OCI-LY3 (cell line): ENCODE data around the gene ANXA7.

Experiments
- EZH2phosphoT487 ChIP-seq: fragments of 200-600 bp; shearing (Covaris generic); IDR thresholded peaks from 2 replicates; pipeline ENCODE4 v1.6.1; 2018; ENCODE audit warnings: antibody characterized with exemption, mixed run types, low read depth
- TF ChIP-seq, protein P1 (sequence below): fragments of 200-600, 300-600 bp; sonication (generic); IDR thresholded peaks from 2 replicates; pipeline ENCODE4 v1.5.1; 2014; ENCODE audit warnings: antibody characterized with exemption, low read length, low read depth

DNA sequence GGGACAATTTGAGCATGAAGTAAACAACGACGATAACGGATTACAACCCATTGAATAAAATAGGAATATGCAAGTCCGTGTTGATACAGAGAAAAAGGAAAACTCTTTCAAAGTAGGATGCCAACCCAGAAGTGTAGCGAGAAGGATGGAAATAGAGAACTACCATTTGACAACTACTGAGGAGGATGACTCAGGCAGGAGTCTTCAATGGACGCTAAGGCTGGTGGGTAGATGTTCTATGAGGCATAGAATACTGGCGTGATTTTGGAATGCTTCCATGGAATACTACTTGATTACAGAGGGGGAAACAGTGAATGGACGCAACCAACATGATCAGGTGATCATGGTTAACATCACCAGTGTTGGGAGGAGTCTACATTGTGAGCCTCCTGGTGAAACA, 54.4 kb downstream of the ANXA7 start:
- no peak for TF ChIP-seq EZH2phosphoT487
- TF ChIP-seq, protein P1, sequence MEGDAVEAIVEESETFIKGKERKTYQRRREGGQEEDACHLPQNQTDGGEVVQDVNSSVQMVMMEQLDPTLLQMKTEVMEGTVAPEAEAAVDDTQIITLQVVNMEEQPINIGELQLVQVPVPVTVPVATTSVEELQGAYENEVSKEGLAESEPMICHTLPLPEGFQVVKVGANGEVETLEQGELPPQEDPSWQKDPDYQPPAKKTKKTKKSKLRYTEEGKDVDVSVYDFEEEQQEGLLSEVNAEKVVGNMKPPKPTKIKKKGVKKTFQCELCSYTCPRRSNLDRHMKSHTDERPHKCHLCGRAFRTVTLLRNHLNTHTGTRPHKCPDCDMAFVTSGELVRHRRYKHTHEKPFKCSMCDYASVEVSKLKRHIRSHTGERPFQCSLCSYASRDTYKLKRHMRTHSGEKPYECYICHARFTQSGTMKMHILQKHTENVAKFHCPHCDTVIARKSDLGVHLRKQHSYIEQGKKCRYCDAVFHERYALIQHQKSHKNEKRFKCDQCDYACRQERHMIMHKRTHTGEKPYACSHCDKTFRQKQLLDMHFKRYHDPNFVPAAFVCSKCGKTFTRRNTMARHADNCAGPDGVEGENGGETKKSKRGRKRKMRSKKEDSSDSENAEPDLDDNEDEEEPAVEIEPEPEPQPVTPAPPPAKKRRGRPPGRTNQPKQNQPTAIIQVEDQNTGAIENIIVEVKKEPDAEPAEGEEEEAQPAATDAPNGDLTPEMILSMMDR, result no peak
